Astrocyte of the spinal cord (primary cell): ENCODE results near the gene TPO.

Experiments used
- DNase-seq: peaks from one replicate; pipeline ENCODE4 v3.0.0; 2011; ENCODE audit warnings: low read depth, low spot score
- H3K4me3 ChIP-seq: 2 replicates; pipeline ENCODE4 v1.5.1; 2011; ENCODE audit warnings: low read depth, mild to moderate bottlenecking, low read length, moderate library complexity
- CTCF ChIP-seq: IDR thresholded peaks from 2 replicates; pipeline ENCODE4 v1.5.1; 2012; ENCODE audit warnings: low read depth, mild to moderate bottlenecking, low read length, inconsistent platforms
- in situ Hi-C: cut with HindIII; loops from 2 replicates; pipeline ENCODE4 v1.10.0; 2017; ENCODE audit warnings: low sequenced_read_pairs

The TPO gene

GRCh38 chr2:1437537-1437936 lies 24.3 kb downstream of the TPO start:
- TF ChIP-seq CTCF = no peak
- no peak for DNase-seq
- in situ Hi-C loops = no loop called here
- no peak overlapping the region for H3K4me3 ChIP-seq

- TF ChIP-seq CTCF = no peak
- H3K4me3 ChIP-seq = no peak overlapping the region
- in situ Hi-C loops = no loop called here
- DNase-seq = no peak
These were observed 25.7 kb downstream of the TPO start for GRCh38 chr2:1438972-1439371.

GRCh38 chr2:1440581-1440980 lies 27.3 kb downstream of the TPO start:
- no peak for DNase-seq
- TF ChIP-seq CTCF = no peak
- in situ Hi-C loops = no loop called here
- no peak overlapping the region for H3K4me3 ChIP-seq

GRCh38 chr2:1446301-1446700 lies 33.0 kb downstream of the TPO start:
- no peak overlapping the region for H3K4me3 ChIP-seq
- TF ChIP-seq CTCF = no peak
- in situ Hi-C loops = no loop called here
- no peak for DNase-seq

- no peak for TF ChIP-seq CTCF
- H3K4me3 ChIP-seq = no peak overlapping the region
- DNase-seq = no peak
- in situ Hi-C loops = no loop called here
These were observed 34.7 kb downstream of the TPO start for GRCh38 chr2:1448009-1448408.

GRCh38 chr2:1450915-1451314 lies 37.7 kb downstream of the TPO start:
- no peak for TF ChIP-seq CTCF
- in situ Hi-C loops = no loop called here
- DNase-seq = no peak
- no peak overlapping the region for H3K4me3 ChIP-seq

GRCh38 chr2:1451422-1451821 lies 38.2 kb downstream of the TPO start:
- no peak overlapping the region for H3K4me3 ChIP-seq
- in situ Hi-C loops = no loop called here
- TF ChIP-seq CTCF = no peak
- DNase-seq = no peak
